HG02938 (cell line): ENCODE results near the gene KLF2.

Experiments used
- ATAC-seq: cut with Tn5 transposase; IDR thresholded peaks from one replicate; pipeline ENCODE4 v1.9.1; 2021; ENCODE audit warnings: mild to moderate bottlenecking, moderate library complexity; ENCODE audit not compliant: unreplicated experiment

KLF2 gene

DNA sequence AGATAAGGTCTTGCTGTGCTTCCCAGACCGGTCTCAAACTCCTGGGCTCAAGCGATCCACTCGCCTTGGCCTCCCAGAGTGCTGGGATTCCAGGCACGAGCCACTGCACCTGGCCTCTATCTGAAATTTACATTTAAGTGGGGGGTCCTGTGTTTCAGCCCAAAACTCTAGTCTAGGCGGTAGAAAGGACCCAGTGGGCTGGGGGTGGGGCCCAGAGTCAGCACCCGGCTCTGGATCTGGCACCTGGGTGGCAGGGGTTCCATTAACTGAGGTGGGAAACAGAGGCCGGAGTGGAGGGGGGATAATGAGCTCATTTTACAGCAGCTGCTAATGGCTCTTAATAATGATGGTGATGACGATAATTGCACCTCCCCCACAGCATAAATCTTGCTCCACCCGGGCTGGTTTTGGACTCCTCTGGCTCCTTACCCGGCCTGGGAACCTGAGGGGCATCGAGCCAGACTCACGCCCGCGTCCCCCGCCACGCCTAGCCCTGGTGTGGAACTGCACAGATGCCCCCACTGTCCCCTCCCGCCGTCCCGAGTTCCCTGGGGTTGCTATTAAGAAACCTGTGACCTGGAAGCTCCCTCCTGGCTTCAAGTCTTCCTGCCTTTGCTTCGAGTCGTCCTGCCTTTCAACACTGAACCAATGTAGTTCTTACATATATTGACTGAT lies 17.8 kb upstream of the KLF2 start:
- no peak for ATAC-seq

GRCh38 chr19:16308081-16308480 lies 16.5 kb upstream of the KLF2 start:
- no peak for ATAC-seq

GRCh38 chr19:16309643-16310042 lies 15.0 kb upstream of the KLF2 start:
- no peak for ATAC-seq

DNA sequence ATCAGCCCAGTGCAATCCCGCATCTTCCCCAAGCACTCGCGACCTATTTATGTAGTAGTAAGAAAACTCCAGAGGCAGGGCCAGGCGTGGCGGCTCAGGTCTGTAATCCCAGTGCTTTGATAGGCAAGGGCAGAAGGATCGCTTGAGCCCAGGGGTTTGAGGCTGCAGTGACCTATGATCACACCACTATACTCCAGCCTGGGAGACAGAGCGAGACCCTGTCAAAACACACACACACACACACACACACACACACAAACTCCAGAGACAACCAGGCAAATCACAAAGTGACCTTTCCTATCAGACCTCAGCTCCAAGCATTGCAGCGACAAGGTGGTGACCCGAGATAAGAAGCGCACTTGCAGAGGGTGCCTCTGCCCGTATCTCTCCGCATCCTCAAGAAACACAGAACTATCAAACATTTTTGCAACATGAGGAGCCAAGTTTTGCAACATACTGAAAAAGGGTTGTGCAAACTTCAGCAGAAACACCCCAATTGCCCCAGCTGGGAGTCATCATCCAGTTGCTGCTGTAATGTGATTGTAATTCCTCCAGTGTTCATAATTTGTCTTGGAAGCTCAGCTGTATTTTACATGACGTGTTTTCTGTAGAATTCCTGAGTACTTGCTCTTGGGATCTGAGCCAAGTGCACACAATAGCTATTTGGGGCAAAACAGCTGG lies 8.7 kb upstream of the KLF2 start:
- no peak for ATAC-seq

DNA sequence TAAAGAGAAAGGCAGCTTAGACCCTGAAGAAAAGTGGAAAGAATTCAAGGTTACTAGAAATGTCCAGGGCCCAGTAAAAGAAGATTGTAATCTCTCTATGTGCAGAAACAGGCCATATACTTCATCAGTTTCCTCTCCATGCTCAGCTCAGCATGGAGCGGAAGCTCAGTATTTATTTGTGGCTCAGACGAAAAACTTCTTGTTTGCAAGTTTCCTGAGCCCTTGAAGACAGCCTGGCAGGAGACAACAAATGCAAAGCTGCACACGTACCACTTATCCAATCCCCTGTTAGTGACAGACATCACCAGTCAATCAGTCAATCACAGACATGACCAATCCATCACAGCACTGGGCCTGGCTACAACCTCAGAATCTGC lies 8.1 kb upstream of the KLF2 start:
- ATAC-seq: no peak

DNA sequence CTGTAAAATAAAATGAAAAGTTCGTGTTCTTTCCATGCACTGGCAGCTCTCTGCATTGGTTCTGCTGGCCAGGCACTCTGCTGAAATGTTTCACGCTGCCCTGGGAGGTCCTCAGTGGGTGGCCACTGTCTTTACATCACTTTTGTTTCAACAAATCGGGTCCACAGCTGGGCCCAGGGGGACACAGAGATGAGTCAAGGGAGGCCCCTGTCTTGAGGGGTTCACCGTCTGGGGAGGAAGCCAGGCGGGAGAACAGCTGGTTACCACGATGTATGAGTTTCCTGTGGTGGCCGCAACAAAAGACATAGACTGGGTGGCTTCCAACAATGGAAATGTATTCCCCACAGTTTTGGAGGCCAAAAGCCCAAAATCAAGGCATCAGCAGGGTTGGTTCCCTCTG lies 5.1 kb upstream of the KLF2 start:
- no peak for ATAC-seq

DNA sequence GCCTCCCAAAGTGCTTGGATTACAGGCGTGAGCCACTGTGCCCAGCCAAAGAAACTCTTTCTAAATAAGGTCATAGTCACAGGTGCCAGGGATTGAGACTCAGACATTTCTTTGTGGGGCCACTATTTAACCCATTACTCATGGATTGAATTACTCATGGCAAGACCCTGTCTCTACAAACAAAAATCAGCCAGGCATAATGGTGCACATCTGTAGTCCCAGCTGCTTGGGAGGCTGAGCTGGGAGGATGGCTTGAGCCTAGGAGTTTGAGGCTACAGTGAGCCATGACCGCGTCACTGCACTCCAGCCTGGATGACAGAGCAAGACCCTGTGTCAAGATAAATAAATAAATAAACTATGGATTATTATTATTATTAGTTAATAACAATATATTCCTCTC lies 3.6 kb upstream of the KLF2 start:
- no peak for ATAC-seq

- ATAC-seq: no peak
These were observed 518 bp downstream of the KLF2 start for GRCh38 chr19:16325161-16325527.

GRCh38 chr19:16325641-16326400 lies 1.2 kb downstream of the KLF2 start:
- no peak for ATAC-seq

DNA sequence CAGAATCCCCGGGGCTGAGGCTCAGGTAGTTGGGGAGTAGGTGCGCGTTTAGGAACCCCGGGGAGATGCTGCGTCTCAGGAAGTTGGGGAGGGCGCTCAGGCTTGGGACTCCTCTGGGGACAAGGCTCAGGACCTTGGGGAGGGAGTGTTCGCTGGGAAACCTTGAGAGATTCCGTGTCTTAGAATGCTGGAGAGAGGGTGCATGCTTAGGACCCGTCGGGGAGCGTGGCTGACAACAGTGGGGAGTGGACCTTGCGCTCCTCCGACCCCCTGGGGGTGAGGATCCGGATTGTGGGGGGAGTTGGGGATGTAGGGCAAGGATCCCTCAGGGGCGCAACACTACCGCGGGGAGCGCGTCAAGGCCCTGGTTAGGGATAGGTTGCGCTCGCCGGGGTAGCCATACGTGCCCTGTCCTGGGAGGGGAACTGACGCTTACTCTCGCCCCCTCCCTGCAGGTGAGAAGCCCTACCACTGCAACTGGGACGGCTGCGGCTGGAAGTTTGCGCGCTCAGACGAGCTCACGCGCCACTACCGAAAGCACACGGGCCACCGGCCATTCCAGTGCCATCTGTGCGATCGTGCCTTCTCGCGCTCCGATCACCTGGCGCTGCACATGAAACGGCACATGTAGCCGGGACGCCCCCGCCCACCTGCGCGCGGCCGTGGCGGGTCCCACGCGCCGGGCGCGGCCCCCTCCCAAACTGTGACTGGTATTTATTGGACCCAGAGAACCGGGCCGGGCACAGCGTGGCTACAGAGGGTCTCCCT lies 2.0 kb downstream of the KLF2 start:
- ATAC-seq: no peak

DNA sequence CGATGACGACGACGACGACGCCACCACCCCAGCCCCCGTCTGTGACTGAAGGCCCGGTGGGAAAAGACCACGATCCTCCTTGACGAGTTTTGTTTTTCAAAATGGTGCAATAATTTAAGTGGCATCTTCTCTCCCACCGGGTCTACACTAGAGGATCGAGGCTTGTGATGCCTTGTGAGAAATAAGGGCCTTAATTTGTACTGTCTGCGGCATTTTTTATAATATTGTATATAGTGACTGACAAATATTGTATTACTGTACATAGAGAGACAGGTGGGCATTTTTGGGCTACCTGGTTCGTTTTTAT lies 2.5 kb downstream of the KLF2 start:
- ATAC-seq: no peak

GRCh38 chr19:16327501-16327900 lies 2.9 kb downstream of the KLF2 start:
- no peak for ATAC-seq

GRCh38 chr19:16327911-16328823 lies 3.5 kb downstream of the KLF2 start:
- ATAC-seq: no peak

DNA sequence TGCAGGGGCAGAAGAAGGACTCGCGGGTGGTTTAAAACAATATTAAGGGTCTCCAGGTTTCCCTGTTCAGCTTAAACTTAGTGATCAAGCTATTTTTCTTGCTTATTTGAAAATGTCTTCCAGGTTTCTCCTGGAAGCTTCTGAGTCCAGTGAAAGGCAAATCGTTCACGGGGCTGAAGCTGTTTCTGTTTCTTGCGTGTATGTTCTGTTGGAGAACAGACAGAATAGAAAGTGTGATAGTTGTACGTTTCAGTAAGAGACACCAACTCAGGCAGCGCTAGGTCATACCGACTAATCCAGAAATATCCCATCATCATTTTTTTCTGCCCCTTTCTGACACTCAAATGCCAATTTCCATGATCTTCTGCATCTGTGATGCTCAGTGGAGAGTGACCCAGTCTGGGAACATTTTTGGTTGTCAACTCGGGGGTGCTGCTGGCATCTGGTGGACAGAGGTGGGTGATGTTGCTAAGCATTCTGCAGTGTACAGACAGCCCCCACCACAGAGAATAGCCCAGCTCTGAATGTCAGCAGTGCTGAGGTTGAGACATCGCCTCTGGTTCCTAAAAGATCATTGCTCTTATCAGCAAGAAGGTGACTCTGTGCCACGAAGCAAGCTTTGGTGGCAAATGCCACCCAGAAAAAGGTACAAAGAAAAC lies 4.3 kb downstream of the KLF2 start:
- no peak for ATAC-seq

- ATAC-seq: no peak
These were observed 5.8 kb downstream of the KLF2 start for GRCh38 chr19:16330368-16330801.

DNA sequence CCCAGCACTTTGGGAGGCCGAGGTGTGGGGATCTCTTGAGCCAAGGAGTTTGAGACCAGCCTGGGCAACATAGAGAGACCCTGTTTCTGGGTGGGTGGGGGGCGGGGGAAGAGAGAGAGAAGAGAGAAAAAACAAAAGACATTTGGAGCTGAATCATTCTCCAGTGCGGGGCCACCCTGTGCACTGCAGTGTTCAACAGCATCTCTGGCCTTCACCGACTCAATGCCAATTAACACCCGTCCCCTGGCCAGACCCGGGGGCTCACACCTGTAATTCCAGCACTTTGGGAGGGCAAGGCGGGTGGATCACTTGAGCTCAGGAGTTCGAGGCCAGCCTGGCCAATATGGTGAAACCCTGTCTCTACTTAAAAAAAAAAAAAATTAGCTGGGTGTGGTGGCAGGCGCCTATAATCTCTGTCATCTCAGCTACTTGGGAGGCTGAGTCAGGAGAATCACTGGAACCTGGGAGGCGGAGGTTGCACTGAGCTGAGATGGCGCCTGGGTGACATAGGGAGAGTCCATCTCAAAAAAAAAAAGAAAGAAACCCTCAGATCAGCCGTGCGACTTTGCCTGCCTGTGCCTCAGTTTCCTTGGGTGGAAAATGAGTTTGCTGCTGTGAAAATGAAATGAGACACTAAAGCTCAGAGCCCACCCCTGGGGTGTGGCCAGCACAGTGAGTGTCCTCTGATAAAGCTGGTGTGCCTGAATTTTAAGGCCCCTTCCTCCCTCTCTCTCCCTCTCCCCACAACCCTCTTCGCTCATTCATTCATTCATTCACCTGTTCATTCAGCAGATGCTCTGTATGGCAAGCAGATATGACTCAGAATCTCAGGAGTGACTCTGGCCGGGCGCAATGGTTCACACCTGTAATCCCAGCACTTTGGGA lies 6.4 kb downstream of the KLF2 start:
- no peak for ATAC-seq

DNA sequence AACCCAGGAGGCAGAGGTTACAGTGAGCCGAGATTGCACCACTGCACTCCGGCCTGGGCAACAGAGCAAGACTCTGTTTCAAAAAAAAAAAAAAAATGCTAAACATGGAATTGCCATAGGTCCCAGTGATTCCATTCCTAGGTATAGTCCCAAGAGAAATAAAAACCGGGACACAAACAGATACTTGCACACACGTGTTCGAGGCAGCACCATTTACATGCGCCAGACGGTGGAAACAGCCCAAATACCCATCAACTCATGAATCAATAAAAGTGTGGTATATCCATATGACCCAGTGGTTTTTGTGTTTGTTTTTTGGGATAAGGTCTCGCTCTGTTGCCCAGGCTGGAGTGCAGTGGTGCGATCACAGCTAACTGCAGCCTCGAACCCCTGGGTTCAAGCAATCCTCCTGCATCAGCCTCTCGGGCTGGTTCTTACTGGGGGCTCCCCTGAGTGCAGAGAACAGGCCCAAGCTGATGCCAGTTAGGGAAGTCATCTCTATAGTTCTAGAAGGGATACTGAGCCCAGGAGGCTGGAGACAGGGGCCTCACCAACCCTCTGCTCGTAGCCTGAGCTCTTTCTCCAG lies 8.5 kb downstream of the KLF2 start:
- no peak for ATAC-seq

GRCh38 chr19:16334411-16334810 lies 9.8 kb downstream of the KLF2 start:
- ATAC-seq: no peak

- no peak for ATAC-seq
These were observed 10.6 kb downstream of the KLF2 start for GRCh38 chr19:16335226-16335625.
